GM18909 (cell line): ENCODE measurements around the gene ADAMTS2.

ENCODE experiments used
- ATAC-seq: cut with Tn5 transposase; IDR thresholded peaks from one replicate; pipeline ENCODE4 v1.9.1; 2021; ENCODE audit warnings: mild to moderate bottlenecking; ENCODE audit not compliant: unreplicated experiment, poor library complexity

Gene ADAMTS2

DNA sequence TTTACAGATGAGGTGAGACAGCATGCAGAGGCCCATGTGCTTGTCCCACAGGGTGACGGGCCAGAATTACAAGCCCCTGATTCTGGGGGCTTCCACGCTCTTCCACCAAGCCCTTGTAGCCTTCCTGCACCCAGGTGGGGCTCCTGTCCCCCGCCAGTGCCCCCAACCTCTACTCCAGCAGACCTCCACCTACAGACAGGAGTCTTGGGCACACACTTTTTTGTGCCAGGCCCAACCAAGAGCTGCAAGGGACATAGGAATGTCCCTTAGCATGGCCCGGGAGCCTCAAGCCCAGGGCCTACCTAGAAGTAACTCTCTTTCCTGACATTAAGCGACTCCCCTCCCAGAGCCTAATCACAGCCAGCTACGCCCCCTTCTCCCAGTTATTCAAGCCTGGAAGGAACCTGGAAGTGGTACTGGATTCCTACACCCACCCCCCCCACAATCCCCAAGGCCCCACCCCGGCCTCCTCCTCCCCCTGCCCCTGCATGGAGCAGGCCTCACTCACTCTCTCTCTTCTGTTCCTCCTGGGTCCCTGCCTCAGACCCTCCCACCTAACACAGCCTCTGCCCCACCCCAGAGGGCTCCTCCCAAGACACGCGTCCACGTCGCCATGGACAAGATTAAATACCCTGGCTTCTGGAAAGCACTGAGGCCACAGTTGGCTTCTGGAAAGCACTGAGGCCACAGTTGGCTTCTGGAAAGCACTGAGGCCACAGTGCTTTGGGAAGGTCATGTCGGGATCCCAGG lies 30.5 kb downstream of the ADAMTS2 start:
- no peak for ATAC-seq

DNA sequence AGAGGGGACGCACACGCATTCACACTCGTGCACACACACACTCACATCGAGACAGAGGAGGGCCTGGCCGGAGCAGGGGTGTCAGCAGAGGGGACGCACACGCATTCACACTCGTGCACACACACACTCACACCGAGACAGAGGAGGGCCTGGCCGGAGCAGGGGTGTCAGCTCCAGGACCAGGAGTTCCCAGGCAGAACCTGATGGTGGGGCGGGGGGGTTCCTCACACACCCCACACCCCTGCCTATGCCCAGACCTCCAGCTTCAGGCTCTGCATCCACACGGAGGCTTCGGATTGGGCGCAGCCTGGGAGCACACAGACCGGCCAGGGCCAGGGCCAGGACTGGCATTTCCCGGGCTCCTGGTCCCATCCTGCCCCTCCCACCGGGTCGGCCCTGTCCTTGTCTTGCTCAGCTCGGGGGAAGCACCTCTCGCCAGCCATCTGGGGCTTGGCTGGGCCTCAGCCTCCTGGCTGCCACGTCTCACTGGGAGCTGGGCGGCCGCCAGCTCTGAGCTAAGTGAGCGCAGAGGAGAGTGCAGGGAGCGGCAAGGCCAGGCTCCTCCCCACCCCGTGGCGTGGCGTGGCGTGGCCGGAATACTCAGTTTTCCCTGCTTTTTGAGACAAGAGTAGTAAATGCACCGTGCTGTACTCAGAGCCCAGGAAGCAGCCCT lies 31.3 kb downstream of the ADAMTS2 start:
- no peak for ATAC-seq

DNA sequence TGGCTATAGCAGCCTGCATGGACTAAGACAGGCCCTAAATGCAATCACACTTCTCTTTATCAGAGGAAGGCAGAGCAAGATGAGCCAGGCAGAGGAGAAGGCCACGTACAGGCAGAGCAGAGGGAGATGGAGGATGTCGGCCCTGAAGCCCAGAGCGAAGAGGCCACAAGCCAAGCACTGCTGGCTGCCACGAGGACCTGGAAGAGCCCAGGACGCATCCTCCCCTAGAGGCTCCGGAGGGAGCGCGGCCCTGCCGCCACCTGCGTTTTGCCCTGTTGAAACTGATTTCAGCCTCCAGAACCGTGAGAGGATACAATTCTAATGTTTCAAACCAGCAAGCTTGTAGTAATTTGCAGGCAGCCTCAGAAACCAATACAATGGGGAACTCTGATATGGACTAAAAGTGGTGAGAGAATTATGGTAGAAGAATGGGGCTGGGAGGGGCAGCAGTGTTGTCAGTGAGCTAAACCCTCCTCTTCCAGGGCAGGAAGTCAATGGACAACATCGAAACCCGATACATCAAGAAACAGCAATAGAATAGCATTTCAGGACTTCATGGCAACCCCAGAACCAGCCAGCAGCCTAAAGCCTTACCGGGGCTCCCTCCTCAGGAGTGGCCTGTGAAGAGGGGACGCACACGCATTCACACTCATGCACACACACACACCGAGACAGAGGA lies 32.6 kb downstream of the ADAMTS2 start:
- ATAC-seq = no peak

DNA sequence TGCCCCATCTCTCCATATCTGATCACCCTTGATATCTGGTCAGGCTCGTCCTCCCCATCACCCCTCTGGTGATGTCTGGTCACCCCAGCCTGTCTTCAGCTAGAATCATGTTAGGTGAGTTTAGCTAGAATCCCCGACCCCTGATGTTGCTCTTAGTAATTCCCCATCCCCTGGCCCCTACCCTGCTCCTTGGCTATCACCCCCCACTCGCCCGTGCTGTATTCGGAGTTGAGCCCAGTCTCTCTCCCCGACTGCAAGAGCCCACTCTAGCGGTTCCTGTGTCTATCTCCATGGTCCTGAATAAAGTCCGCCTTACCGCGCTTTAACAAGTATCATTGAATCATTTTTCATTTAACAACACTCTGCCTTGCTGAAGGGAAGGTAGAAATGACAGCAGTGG lies 33.7 kb downstream of the ADAMTS2 start:
- ATAC-seq = no peak

DNA sequence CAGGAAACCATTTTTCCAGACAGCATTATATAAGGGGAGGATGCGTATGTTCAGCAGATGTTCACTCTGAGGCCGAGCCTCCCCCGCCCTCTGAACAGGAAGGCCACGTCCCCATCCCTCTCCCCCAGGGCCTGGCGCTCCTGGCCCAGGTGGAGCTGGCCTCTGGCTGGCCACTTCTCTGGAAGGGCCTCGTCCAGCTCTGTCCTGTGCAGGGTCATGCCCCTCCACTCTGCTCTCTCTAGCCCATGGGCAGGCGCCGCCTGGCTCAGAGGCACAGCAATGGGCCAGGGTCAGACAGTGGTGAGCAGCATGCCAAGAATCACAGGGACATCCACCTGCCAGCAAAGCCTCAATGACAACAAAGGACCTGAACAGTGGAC lies 34.2 kb downstream of the ADAMTS2 start:
- no peak for ATAC-seq

- no peak for ATAC-seq
Observed at GRCh38 chr5:179310439-179311090, 34.7 kb downstream of the ADAMTS2 start.

DNA sequence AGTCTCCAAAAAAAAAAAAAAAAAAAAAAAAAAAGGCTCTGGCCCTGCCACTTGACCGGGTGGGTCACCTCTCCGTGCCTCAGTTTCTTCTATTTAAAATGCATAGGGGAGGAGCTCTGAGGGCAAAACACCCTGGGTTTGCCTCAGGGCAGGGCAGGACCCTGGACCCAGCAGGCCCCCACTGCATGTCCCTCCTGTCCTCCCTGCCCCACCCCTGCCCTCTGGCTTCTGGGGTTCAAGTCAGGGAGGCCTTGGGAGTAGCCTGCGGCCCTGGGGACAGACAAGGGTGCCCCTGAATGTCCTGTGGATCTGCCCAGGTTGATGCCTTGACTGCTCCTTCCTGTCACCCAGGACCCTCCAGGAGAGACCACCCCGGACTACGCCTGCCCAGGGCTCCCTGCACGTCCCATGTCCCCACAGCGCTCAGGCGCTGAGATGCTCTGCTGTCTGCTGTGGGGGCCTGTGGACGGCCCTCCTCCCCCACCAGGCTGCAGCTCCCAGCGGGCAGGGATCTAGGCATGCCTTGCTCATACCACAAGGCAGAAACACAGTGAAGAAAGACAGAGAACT lies 35.4 kb downstream of the ADAMTS2 start:
- ATAC-seq = no peak

- ATAC-seq = no peak
Observed at GRCh38 chr5:179309383-179309670, 35.9 kb downstream of the ADAMTS2 start.

- no peak for ATAC-seq
Observed at GRCh38 chr5:179308563-179309382, 36.5 kb downstream of the ADAMTS2 start.

- no peak for ATAC-seq
Observed at GRCh38 chr5:179307931-179308471, 37.3 kb downstream of the ADAMTS2 start.

DNA sequence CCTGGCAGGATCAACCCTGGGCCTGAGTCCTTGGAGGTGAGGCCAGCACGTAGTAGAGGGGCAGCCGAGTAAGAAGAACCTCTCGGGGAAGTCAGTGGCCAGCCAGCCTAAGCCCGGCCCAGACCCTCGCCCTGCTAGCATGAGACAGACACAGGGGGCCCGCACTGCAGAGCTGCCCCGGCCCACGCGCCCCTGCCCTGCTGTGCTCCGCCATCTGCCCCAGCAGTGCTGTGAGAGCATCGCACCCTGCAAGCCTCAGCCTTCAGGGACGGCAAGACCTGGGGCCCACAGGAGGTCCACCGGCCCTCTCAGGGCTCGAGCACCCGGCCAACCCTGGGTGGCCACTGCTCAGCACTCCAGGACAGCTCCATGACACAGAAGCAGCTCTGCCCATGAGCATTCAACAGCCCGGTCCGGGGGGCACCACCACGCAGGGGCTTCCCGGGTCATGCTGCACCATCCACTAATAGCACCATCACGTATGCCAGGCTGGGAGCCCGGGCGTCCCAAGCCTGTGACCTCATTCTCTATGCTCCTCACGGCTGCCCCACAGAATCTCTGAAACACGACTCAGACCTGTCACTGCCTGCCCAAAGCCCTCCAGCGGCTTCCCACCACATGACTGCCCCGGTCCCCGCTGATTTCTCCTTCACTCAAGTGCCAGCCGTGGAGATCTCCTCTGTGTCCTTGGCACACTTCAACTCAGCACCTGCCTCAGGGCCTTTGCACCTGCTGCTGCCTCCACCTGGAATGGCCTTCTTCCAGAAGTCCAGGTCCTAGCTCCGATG lies 38.1 kb downstream of the ADAMTS2 start:
- no peak for ATAC-seq

- ATAC-seq = no peak
Observed at GRCh38 chr5:179306191-179307012, 38.9 kb downstream of the ADAMTS2 start.

GRCh38 chr5:179304871-179305270 lies 40.4 kb downstream of the ADAMTS2 start:
- ATAC-seq = no peak

DNA sequence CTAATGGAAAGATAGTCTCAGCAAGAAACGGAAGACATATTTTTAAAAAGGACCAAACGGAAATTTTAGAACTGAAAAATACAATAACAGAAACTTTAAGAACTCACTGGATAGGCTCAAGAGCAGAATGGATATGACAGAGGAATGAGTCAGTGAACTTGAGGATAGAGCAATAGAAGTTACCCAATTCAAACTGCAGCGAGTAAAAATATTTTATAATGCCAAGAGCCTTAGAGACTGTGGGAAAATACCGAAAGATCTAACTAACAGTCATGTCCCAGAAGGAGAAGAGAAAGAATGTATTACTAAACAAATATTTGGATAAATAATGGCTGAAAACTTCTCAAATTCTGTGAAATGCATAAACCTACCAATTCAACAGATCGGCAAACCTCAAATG lies 40.8 kb downstream of the ADAMTS2 start:
- no peak for ATAC-seq

- no peak for ATAC-seq
Observed at GRCh38 chr5:179303451-179304200, 41.6 kb downstream of the ADAMTS2 start.

DNA sequence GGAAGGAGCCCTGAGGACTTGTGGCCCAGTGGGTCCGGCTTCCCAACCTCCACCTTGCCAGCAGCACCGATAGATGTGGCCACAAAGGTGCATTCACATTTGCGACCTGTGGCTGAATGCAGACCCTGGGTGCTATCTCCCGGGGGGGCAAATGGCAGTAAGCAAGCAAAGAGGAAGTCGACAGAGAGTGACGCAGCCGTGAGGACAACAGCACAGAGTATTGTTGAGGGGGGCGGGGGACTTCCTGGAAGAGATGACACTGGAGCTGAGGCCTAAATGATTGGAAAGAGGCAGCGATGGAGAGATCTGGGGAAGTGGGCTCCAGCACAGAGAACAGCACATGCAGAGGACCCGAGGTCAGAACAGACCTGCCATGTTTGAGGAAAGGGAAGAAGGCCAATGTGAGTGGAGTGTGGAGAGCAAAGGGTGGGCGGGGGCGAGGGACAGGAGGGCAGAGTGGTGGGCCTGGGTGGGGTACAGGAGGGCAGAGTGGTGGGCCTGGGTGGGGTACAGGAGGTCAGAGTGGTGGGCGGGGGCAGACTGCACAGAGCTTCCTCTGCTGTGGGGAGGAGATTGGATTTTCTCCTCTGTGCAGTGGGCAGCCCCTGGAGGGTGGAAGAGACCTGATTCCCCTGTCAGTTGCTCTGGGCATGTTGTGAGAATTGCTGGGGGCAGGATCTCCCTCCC lies 42.6 kb downstream of the ADAMTS2 start:
- ATAC-seq = no peak

DNA sequence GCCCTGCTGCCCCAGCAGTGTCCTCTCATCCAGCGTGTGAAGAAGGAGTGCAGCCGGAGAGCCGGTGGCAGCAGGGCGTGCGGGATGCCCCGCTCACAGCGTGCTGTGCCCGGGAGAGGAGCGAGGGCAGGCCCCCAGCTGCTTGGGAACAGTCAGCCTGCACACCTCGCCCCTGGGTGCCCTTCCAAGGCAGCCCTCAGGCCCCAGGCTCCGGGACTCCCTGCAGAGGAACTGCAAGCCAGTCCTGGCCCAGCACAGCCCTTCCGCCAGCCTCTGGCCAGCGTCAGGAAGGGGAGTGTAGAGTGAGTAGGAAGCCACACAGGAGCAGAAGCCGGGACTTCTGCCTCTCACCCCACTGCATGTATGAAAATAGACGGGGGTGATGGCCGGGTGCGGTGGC lies 43.5 kb downstream of the ADAMTS2 start:
- no peak for ATAC-seq
